Loucy (cell line): ENCODE measurements around the gene CACNA1C.

Experiments
- H2AFZ ChIP-seq: fragments of 200-600 bp; sonication (generic); 2 replicates; pipeline ENCODE4 v1.6.0; 2016; ENCODE audit warnings: antibody characterized with exemption, mild to moderate bottlenecking, low read length, moderate library complexity
- H3F3A ChIP-seq: fragments of 200-600 bp; 2 replicates; pipeline ENCODE4 v1.6.0; 2016; ENCODE audit warnings: antibody characterized with exemption, low read depth, mild to moderate bottlenecking
- H3K27me3 ChIP-seq: fragments of 200-600 bp; sonication (generic); 2 replicates; pipeline ENCODE4 v1.6.1; 2014; ENCODE audit warnings: low read length, mild to moderate bottlenecking; ENCODE audit not compliant: insufficient read depth, poor library complexity, severe bottlenecking
- H3K36me3 ChIP-seq: fragments of 200-600 bp; sonication (generic); 2 replicates; pipeline ENCODE4 v1.6.1; 2016; ENCODE audit warnings: low read length; ENCODE audit not compliant: insufficient read depth
- H3K4me1 ChIP-seq: fragments of 200-600 bp; sonication (generic); 2 replicates; pipeline ENCODE4 v1.5.1; 2014; ENCODE audit warnings: low read length, mild to moderate bottlenecking; ENCODE audit not compliant: insufficient read depth, poor library complexity, severe bottlenecking
- H3K4me2 ChIP-seq: fragments of 200-600 bp; sonication (generic); 2 replicates; pipeline ENCODE4 v1.6.0; 2014; ENCODE audit warnings: antibody characterized with exemption, low read length, low read depth, mild to moderate bottlenecking; ENCODE audit not compliant: poor library complexity, severe bottlenecking
- H3K4me3 ChIP-seq: fragments of 200-600 bp; sonication (generic); 2 replicates; pipeline ENCODE4 v1.5.1; 2014; ENCODE audit warnings: low read length, mild to moderate bottlenecking, mixed read lengths; ENCODE audit not compliant: poor library complexity, severe bottlenecking
- H3K79me2 ChIP-seq: fragments of 200-600 bp; sonication (generic); 2 replicates; pipeline ENCODE4 v1.6.1; 2014; ENCODE audit warnings: low read length; ENCODE audit not compliant: insufficient read depth
- H3K9ac ChIP-seq: fragments of 200-600 bp; sonication (generic); 2 replicates; pipeline ENCODE4 v1.6.0; 2014; ENCODE audit warnings: mild to moderate bottlenecking, low read depth, low read length, moderate library complexity; ENCODE audit not compliant: poor library complexity, severe bottlenecking
- H3K9me2 ChIP-seq: fragments of 200-600 bp; sonication (generic); replicated peaks from 2 replicates; pipeline ENCODE4 v1.6.1; 2016; ENCODE audit warnings: low read depth, low read length, mixed read lengths
- H3K9me3 ChIP-seq: fragments of 200-600 bp; sonication (generic); 2 replicates; pipeline ENCODE4 v1.6.1; 2014; ENCODE audit warnings: mild to moderate bottlenecking, antibody characterized with exemption, low read length, low read depth; ENCODE audit not compliant: insufficient read depth
- H4K20me1 ChIP-seq: fragments of 200-600 bp; sonication (generic); 2 replicates; pipeline ENCODE4 v1.6.0; 2014; ENCODE audit warnings: antibody characterized with exemption, low read length, mild to moderate bottlenecking; ENCODE audit not compliant: insufficient read depth, poor library complexity, severe bottlenecking
- CTCF ChIP-seq: fragments of 200-600 bp; sonication (generic); conservative IDR thresholded peaks from 2 replicates; pipeline ENCODE4 v1.5.1; 2014; ENCODE audit warnings: mild to moderate bottlenecking, antibody characterized with exemption, low read length
- EZH2phosphoT487 ChIP-seq: fragments of 200-600 bp; IDR thresholded peaks from 2 replicates; pipeline ENCODE4 v1.6.1; 2018; ENCODE audit warnings: antibody characterized with exemption, mild to moderate bottlenecking, moderate library complexity, borderline replicate concordance

The CACNA1C gene

GRCh38 chr12:2551412-2551900, 498.7 kb downstream of the CACNA1C start:
- H3K79me2 ChIP-seq, result no peaks in the 10 kb centered on the region
- no peaks in the 10 kb centered on the region for H3F3A ChIP-seq
- no peaks in the 10 kb centered on the region for H4K20me1 ChIP-seq
- no peaks in the 10 kb centered on the region for H3K9me2 ChIP-seq
- no peaks in the 10 kb centered on the region for H3K36me3 ChIP-seq
- H3K4me2 ChIP-seq, result no peak overlapping the region
- H2AFZ ChIP-seq, result no peak overlapping the region
- H3K9ac ChIP-seq, result no peak overlapping the region
- TF ChIP-seq EZH2phosphoT487 (no peak), CTCF (no peak)
- H3K27me3 ChIP-seq, result no peaks in the 10 kb centered on the region
- no peaks in the 10 kb centered on the region for H3K4me1 ChIP-seq
- no peak overlapping the region for H3K4me3 ChIP-seq
- H3K9me3 ChIP-seq, result no peaks in the 10 kb centered on the region

- TF ChIP-seq EZH2phosphoT487 (no peak), CTCF (no peak)
- no peak overlapping the region for H3K4me3 ChIP-seq
- no peak overlapping the region for H3K9ac ChIP-seq
- no peaks in the 10 kb centered on the region for H3K4me1 ChIP-seq
- no peak overlapping the region for H2AFZ ChIP-seq
- H4K20me1 ChIP-seq, result no peaks in the 10 kb centered on the region
- no peaks in the 10 kb centered on the region for H3K79me2 ChIP-seq
- no peaks in the 10 kb centered on the region for H3F3A ChIP-seq
- no peaks in the 10 kb centered on the region for H3K9me3 ChIP-seq
- H3K27me3 ChIP-seq, result no peaks in the 10 kb centered on the region
- H3K36me3 ChIP-seq, result no peaks in the 10 kb centered on the region
- H3K9me2 ChIP-seq, result no peaks in the 10 kb centered on the region
- H3K4me2 ChIP-seq, result no peak overlapping the region
These were observed 499.4 kb downstream of the CACNA1C start for GRCh38 chr12:2552000-2552756.

GRCh38 chr12:2553388-2554126, 500.8 kb downstream of the CACNA1C start:
- H3K27me3 ChIP-seq, result no peaks in the 10 kb centered on the region

More at GRCh38 chr12:2553388-2554126, 500.8 kb downstream of the CACNA1C start:
- no peak overlapping the region for H3K9ac ChIP-seq
- H3K4me3 ChIP-seq, result no peak overlapping the region
- no peak for TF ChIP-seq CTCF
- no peak for TF ChIP-seq EZH2phosphoT487
- H3K9me3 ChIP-seq, result no peaks in the 10 kb centered on the region
- no peak overlapping the region for H2AFZ ChIP-seq
- H3K4me2 ChIP-seq, result no peak overlapping the region
- no peaks in the 10 kb centered on the region for H3K9me2 ChIP-seq
- H3K4me1 ChIP-seq, result no peaks in the 10 kb centered on the region
- H3K36me3 ChIP-seq, result no peaks in the 10 kb centered on the region
- H4K20me1 ChIP-seq, result no peaks in the 10 kb centered on the region
- H3F3A ChIP-seq, result no peaks in the 10 kb centered on the region
- H3K79me2 ChIP-seq, result no peaks in the 10 kb centered on the region
